Mesothelial cell of epicardium (in vitro differentiated cells): ENCODE results near the gene BACE2. TPM values are rescaled to one million over a fixed set of nuclear protein-coding genes. Genes with fewer than 3 reads are reported as not detected.

Experiments used
- DNase-seq, 2 experiments: peaks; one replicate each; pipeline ENCODE4 v3.0.0; 2021; ENCODE audit warnings: low spot score in 2 of 2; ENCODE audit not compliant: unreplicated experiment in 2 of 2
- H3K27ac Mint-ChIP-seq: 2 replicates; pipeline ENCODE4 v1.8.0; 2021; ENCODE audit warnings: mixed read lengths
- H3K27me3 Mint-ChIP-seq: 2 replicates; pipeline ENCODE4 v1.8.0; 2021; ENCODE audit warnings: low read depth, mixed read lengths
- H3K36me3 Mint-ChIP-seq: 2 replicates; pipeline ENCODE4 v1.8.0; 2021; ENCODE audit warnings: mixed read lengths
- H3K4me1 Mint-ChIP-seq: 2 replicates; pipeline ENCODE4 v1.8.0; 2021; ENCODE audit warnings: mixed read lengths
- H3K4me3 Mint-ChIP-seq: 2 replicates; pipeline ENCODE4 v1.8.0; 2021; ENCODE audit warnings: mild to moderate bottlenecking, moderate library complexity, mixed read lengths
- H3K9me3 Mint-ChIP-seq: 2 replicates; pipeline ENCODE4 v1.8.0; 2021; ENCODE audit warnings: mixed read lengths
- CTCF ChIP-seq: fragments of 200-600 bp; sonication (generic); IDR thresholded peaks from one replicate; pipeline ENCODE4 v1.5.0; 2021; ENCODE audit warnings: antibody characterized with exemption; ENCODE audit not compliant: unreplicated experiment
- microRNA-seq: library from miRNA; unstranded; fragments of <30 nt; microRNA quantifications from one replicate; pipeline ENCODE4 v1.2.0, GENCODE V29; 2021; ENCODE audit warnings: inconsistent platforms, mixed read lengths
- total RNA-seq: library from RNA; stranded (reverse); gene quantifications from 3 replicates; pipeline ENCODE4 v1.2.1, GENCODE V29; 2021

BACE2 gene
- total RNA-seq, 1 donor from 2014 or later: 31.3 TPM

GRCh38 chr21:41327753-41328152 is 159.8 kb downstream of the BACE2 start:
- Mint-ChIP-seq H3K9me3 (peaks cover 9% of the 10 kb centered on the region), H3K27ac (no peak overlapping the region), H3K27me3 (peaks cover 7% of the 10 kb centered on the region), H3K36me3 (no peaks in the 10 kb centered on the region), H3K4me3 (no peak overlapping the region), H3K4me1 (no peaks in the 10 kb centered on the region)
- TF ChIP-seq CTCF: no peak
- no peak for DNase-seq

GRCh38 chr21:41328660-41329607 is 161.0 kb downstream of the BACE2 start:
- no peaks in the 10 kb centered on the region for H3K36me3 Mint-ChIP-seq
- H3K27ac Mint-ChIP-seq: no peak overlapping the region
- no peak for DNase-seq
- no peaks in the 10 kb centered on the region for H3K4me1 Mint-ChIP-seq
- TF ChIP-seq CTCF: no peak
- peaks cover 21% of the 10 kb centered on the region for H3K9me3 Mint-ChIP-seq
- no peak overlapping the region for H3K4me3 Mint-ChIP-seq
- peaks cover 7% of the 10 kb centered on the region for H3K27me3 Mint-ChIP-seq

Small RNA genes lying within 50 kb of the gene (microRNA-seq; reads per million reads assigned to microRNA genes)
- gene MIR3197: 2.1 reads per million

Other genes with a start within 250 kb of the BACE2 start
- 1.2 to 1.5 TPM (median 1.4 TPM) in 3 replicates for gene FAM3B, start 148.6 kb downstream of the BACE2 start, total RNA-seq
- gene MX2, start 193.9 kb downstream of the BACE2 start, total RNA-seq: 3.2 to 4.1 TPM (median 3.9 TPM) in 3 replicates